Psoas muscle (tissue), 8 donors: ENCODE measurements around the gene KCNQ5. TPM values are rescaled to one million over a fixed set of nuclear protein-coding genes. Genes with fewer than 3 reads are reported as not detected.

Experiments used
- ATAC-seq, 4 donors: fragments of 200-7000 bp; cut with Tn5 transposase; one replicate each; pipeline ENCODE4 v1.9.1; 2020; ENCODE audit warnings: moderate library complexity in 3 of 4, mild to moderate bottlenecking in 2 of 4
- DNase-seq, 2 donors: peaks; one replicate each; pipeline ENCODE4 v3.0.0-alpha.2; 2020
- H3K27ac ChIP-seq: fragments of 200-600 bp; one replicate; pipeline ENCODE4 v1.8.0; 2022
- H3K27me3 ChIP-seq, 3 donors: fragments of 200-600 bp in 1 of 3; one replicate each; pipeline versions ENCODE4 v1.6.1 to v1.8.0; 2013 to 2022; ENCODE audit warnings: low read length in 2 of 3, mild to moderate bottlenecking in 2 of 3, moderate library complexity in 1 of 3; ENCODE audit not compliant: insufficient read depth in 3 of 3
- H3K36me3 ChIP-seq, 2 donors: fragments of 200-600 bp in 1 of 2; one replicate each; pipeline versions ENCODE4 v1.6.1 to v1.8.0; 2013 to 2022; ENCODE audit warnings: low read depth in 1 of 2, mild to moderate bottlenecking in 1 of 2, moderate library complexity in 1 of 2; ENCODE audit not compliant: insufficient read depth in 1 of 2
- H3K4me1 ChIP-seq: fragments of 200-600 bp; one replicate; pipeline ENCODE4 v1.8.0; 2022
- H3K4me3 ChIP-seq: fragments of 200-600 bp; one replicate; pipeline ENCODE4 v1.8.0; 2022; ENCODE audit warnings: mild to moderate bottlenecking
- H3K9me3 ChIP-seq: fragments of 200-600 bp; one replicate; pipeline ENCODE4 v1.8.0; 2022
- WGBS, 3 donors: extraction: QIAGEN DNeasy Blood & Tissue Kit; methylation state at CpG; one replicate each; pipeline versions ENCODE4 v1.1.6 to v1.1.7; 2013; 5-methylcytosine and 5-hydroxymethylcytosine counted together
- intact Hi-C, 2 donors: fragments of 100-400 bp; cut with DNase I; formaldehyde crosslinking; loops; one replicate each; pipeline versions ENCODE4 v1.11.0 to v1.14.2; 2022
- polyA plus RNA-seq, 3 donors: library from polyadenylated mRNA; stranded (reverse); fragments of 200-250 nt; gene quantifications; one replicate each; pipeline ENCODE4 v1.2.3, GENCODE V29; 2013
- total RNA-seq, 4 donors: library from RNA; stranded (reverse); fragmentation: NEBNext Ultra II Directional in 2 of 4; extraction: Animal tissue kit (Norgen Biotek cat#: 25700) in 2 of 4; gene quantifications; one replicate each; pipeline versions ENCODE4 v1.2.1 to v1.2.4, GENCODE V29; 2021 to 2023
- TF ChIP-seq, protein P1 (sequence below): fragments of 200-600 bp; IDR thresholded peaks from one replicate; pipeline ENCODE4 v1.8.0; 2022; ENCODE audit warnings: antibody characterized with exemption
- donor health status: healthy with polysubstance abuse.
- donor health status: DM: no; HTN: no; CAD: no; lungs with moderate emphysema.
- donor health status: Bipolar disorder and iron deficiency.
- donor health status: healthy.
- donor health status: DM: yes; HTN: yes; CAD: no.
- donor health status: DM: no; HTN: no; CAD: no.
- donor health status: DM: no; HTN: no; CAD: no.
- donor health status: DM: yes; HTN: yes; CAD: no.

Gene KCNQ5
- total and polyA plus RNA-seq, 7 donors, result 4.4 to 90.7 (median 25.7) TPM

DNA sequence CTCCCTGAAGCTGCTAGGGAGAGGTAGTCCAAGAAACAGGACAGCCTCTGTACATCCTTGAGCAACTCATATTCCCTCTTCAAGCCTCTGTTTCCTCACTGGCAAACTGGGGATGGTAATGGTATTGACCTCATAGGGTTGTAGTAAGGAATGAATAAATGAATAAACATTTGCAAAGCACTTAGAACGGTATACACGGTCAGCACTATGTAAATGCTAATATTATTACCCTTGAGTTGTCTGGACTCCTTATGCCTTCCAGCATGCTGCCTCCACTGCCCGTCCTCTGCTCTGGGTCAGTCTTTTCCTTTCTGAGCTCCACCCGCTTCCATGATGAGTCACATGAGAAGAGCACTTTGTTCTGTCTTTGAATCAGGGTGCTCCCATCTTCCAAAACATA is 552.8 kb downstream of the KCNQ5 start:
- H3K27me3 ChIP-seq, result no peaks in the 10 kb centered on the region
- H3K4me1 ChIP-seq, result peaks cover 4% of the 10 kb centered on the region
- no peaks in the 10 kb centered on the region for H3K36me3 ChIP-seq
- no peak for DNase-seq
- H3K27ac ChIP-seq, result no peak overlapping the region
- no peak overlapping the region for H3K4me3 ChIP-seq
- intact Hi-C loops, result loop anchor here in 1 of 2 donors (5.0 kb wide), 1 partner anchor 42 kb away; no protein-coding TSS in a partner anchor
- TF ChIP-seq, protein P1, sequence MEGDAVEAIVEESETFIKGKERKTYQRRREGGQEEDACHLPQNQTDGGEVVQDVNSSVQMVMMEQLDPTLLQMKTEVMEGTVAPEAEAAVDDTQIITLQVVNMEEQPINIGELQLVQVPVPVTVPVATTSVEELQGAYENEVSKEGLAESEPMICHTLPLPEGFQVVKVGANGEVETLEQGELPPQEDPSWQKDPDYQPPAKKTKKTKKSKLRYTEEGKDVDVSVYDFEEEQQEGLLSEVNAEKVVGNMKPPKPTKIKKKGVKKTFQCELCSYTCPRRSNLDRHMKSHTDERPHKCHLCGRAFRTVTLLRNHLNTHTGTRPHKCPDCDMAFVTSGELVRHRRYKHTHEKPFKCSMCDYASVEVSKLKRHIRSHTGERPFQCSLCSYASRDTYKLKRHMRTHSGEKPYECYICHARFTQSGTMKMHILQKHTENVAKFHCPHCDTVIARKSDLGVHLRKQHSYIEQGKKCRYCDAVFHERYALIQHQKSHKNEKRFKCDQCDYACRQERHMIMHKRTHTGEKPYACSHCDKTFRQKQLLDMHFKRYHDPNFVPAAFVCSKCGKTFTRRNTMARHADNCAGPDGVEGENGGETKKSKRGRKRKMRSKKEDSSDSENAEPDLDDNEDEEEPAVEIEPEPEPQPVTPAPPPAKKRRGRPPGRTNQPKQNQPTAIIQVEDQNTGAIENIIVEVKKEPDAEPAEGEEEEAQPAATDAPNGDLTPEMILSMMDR, result no peak
- ATAC-seq, result no peak
- 91 to 94% (median 94%) methylated on average over 4 of the region's 4 CpGs for WGBS, 3 donors
- no peaks in the 10 kb centered on the region for H3K9me3 ChIP-seq

DNA sequence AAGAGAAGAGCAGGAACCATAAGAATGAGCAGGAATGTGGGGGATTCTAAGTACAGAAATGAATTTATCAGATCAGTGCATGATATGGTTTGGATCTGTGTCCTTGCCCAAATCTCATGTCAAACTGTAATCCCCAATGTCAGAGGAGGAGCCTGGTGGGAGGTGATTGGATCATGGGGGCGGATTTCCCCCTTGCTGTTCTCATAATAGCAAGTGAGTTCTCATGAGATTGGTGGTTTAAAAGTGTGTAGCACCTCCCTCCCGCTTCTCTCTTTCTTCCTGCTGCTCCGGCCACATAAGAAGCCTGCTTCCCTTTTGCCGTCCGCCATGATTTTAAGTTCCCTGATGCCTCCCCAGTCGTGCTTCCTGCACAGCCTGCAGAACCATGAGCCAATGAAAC is 554.2 kb downstream of the KCNQ5 start:
- no peaks in the 10 kb centered on the region for H3K36me3 ChIP-seq
- WGBS, 3 donors, result 84 to 89% (median 85%) methylated on average over 6 of the region's 6 CpGs
- TF ChIP-seq, protein P1, result no peak
- H3K27me3 ChIP-seq, result no peaks in the 10 kb centered on the region
- H3K27ac ChIP-seq, result no peak overlapping the region
- intact Hi-C loops, result loop anchor here in 1 of 2 donors (5.0 kb wide), 1 partner anchor 44 kb away; no protein-coding TSS in a partner anchor
- H3K4me1 ChIP-seq, result peaks cover 10% of the 10 kb centered on the region
- DNase-seq (no peak), ATAC-seq (no peak)
- no peak overlapping the region for H3K4me3 ChIP-seq
- H3K9me3 ChIP-seq, result no peaks in the 10 kb centered on the region

DNA sequence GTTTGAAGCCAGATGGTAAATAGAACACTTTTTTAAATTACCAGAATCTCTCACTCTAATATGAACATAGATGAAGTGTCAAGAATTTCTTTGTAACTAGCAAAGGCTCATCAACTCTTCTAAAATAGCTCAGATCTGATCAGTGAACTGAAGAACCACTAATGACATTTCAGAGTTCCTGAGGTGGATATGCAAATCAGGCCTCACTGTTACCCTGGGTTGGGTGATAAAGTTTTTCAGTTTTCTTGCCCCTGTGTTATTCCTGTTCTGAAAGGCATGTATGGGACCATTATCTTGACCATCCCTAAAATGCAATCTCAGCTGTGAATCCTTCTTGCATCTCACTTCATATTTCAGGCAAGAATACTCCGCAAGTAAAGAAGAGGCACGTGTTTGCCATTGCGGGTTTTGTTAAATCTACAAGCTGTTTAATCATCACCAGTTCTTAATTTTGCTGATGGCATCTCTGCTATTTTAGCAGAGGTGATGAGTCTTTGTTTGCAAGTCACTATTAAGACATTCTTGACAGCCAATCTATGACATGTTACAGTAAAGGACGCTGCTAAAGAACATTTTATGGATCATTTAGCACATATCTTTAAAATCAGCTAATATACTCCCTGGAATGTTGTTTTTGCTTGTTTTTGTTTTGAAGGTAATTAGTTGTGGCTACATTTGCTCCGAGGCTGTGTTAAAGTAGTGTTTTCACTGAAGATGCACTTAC is 555.5 kb downstream of the KCNQ5 start:
- H3K4me1 ChIP-seq, result peaks cover 10% of the 10 kb centered on the region
- ATAC-seq (no peak), DNase-seq (no peak)
- WGBS, 3 donors, result 80 to 88% (median 81%) methylated on average over 5 of the region's 5 CpGs
- no peak overlapping the region for H3K27ac ChIP-seq
- no peaks in the 10 kb centered on the region for H3K9me3 ChIP-seq
- H3K27me3 ChIP-seq, result no peaks in the 10 kb centered on the region
- H3K4me3 ChIP-seq, result no peak overlapping the region
- TF ChIP-seq, protein P1, result no peak
- intact Hi-C loops, result loop anchor here in 1 of 2 donors (5.0 kb wide), 1 partner anchor 45 kb away; no protein-coding TSS in a partner anchor
- H3K36me3 ChIP-seq, result no peaks in the 10 kb centered on the region

DNA sequence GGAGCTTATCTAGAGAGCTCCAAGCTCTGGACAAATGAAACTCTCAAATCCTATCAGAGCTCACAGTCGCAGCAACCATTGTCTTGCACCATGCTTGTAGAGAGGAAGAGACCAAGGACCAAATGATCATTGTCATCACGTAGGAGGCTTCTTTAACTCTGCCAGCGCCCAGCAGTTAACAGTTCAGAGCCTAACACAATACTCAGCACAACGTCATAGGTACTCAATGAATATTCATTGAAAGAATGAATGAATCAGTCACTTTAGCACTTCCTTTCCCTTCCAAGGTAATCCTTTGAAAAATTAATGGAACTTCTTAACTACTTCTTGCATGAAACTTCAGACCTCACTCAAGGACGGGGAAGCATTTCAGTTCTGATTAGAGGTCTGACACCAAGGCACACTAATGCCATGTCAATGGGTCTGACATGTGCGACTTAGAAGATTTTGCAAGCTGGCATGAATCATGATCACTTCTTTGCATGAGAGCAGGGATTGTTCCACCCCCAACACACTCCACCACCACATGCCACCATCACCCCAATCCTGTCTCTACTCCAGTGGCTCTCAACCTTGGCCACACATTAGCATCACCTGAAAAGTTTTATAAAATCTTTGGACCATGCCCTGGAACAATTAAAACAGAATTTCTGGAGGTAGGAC is 558.3 kb downstream of the KCNQ5 start:
- TF ChIP-seq, protein P1, result no peak
- DNase-seq, result no peak
- H3K4me1 ChIP-seq, result peaks cover 10% of the 10 kb centered on the region
- intact Hi-C loops, result loop anchor here (5.0 kb wide), 2 partner anchors 563 to 768 kb away; no protein-coding TSS in a partner anchor
- no peaks in the 10 kb centered on the region for H3K27me3 ChIP-seq
- peak overlapping the region; percentile 42 for H3K4me3 ChIP-seq
- peak; percentile 56 to 78 (median 66) for ATAC-seq
- H3K36me3 ChIP-seq, result no peaks in the 10 kb centered on the region
- 70 to 86% (median 77%) methylated on average over 6 of the region's 6 CpGs for WGBS, 3 donors
- H3K27ac ChIP-seq, result peak overlapping the region; percentile 30
- no peaks in the 10 kb centered on the region for H3K9me3 ChIP-seq
